NCI-H2081 (cell line): ENCODE data around the gene PRIMA1.

Experiments
- DNase-seq, 2 experiments: peaks; one replicate each; lab custom pipeline; 2025; lab: John Stamatoyannopoulos, UW

Gene PRIMA1

GRCh38 chr14:93794756-93795155 is 6.5 kb upstream of the PRIMA1 start:
- DNase-seq, result no peak

DNA sequence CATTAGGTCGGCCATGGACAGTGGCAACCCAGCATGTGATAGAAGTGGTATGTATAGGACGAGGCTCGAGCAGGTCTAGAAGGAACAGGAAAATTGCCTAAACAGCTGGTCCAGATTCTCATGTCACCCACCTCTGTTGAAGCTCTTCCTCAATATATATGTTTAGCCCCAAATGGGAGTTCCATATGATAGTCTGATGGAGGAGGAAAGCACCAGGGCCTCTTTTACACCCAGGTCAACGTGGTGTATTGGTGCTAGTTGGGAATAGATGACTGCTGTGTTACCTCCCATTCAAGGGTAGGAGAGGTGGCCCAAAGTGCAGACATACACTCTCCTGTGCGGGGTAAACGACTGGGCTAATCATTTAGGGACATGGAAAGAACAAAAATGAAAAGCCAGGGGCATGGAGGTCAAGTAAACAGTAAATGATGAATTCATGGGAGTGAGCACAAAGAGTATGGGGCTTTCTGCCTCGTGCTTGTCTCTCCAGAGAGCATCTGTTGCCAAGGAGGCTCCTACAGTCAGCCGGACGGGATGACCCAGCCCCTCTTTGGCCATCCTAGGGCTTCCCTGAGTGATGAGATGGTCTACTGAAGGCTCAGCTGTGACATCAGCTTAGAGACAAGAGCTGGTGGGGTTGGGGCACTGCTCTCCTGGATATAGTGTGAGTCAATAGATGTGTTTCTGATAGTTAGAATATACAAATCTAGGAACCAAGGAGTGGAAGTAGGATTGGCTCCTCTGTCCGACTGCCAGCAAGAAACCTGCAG is 5.5 kb upstream of the PRIMA1 start:
- DNase-seq, result no peak

DNA sequence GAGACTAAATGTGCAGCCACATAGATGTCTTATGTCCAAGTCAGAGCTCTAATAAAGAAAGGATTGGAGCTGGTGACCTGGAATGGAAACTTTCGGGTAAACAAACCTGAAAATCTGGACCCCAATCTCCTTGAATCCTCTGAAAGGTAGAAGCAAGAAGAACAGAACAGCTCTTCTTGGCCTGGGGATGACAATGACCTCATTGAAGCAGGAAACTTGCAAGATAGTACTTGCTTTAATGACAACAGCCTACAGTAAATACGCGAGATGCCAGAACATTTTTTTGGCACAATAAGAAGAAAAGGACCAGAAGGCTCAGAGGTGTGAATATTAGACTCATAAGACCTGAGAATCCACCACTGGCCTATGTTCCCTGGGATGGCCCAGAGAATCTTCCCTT is 4.1 kb upstream of the PRIMA1 start:
- DNase-seq, result no peak

GRCh38 chr14:93790966-93791365 is 2.7 kb upstream of the PRIMA1 start:
- no peak for DNase-seq

GRCh38 chr14:93789228-93790130 is 1.2 kb upstream of the PRIMA1 start:
- no peak for DNase-seq

DNA sequence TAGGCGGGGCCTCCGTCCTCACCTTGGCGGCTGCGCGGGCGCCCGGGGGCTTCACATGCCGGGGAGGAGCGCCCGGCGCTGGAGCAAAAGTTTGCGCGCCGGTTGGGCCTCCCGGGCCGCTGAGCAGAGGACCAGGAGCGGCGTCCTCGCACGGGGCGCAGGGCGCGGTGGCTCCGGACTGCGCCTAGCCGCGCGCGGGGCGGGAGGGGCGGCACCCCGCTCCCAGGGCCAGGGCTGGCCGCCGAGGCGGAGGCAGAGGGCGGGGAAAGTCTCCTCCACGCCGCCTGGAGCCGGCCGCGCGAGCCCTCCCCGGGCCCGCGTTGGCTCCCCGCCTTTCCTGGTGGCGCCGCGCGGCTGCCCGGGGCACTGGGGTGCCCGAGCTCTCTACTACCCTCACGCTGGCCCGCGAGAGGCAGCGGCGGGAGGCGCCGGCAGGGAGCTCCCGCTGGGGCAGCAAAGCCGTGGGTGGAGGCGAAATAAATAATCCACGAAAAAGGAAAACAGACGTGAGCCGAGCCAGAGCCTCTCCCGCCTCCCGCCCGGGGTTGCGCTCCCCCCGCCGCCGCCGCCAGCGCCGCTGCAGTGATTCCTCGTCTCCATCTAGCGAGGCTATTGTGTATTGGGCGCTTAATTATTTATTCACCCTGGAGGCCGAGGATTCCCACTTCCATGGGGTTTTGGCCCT is 400 bp upstream of the PRIMA1 start:
- DNase-seq, result peak; percentile 37 to 59

GRCh38 chr14:93787465-93788292 is 606 bp downstream of the PRIMA1 start:
- DNase-seq, result no peak

DNA sequence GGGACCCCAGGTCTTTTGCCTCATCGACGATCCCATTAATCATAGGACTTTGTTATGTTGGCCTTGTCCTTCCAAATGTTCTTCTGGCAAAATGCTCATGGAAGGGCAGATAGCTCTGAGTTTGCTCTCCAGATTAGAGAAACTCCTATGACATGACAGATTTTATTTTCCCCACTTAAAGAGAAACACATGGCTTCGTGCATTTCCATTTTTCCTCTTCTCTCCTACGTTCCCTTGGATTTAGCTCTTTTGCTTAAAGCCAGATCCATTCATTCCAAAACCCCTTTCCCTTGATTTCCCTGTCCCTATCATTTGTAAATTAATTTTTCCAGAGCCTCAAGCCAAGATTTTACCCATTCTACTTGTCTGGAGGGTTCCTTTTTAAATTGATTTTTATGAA is 2.9 kb downstream of the PRIMA1 start:
- no peak for DNase-seq

- no peak for DNase-seq
These were observed 3.4 kb downstream of the PRIMA1 start for GRCh38 chr14:93784878-93785277.

- no peak for DNase-seq
These were observed 7.4 kb downstream of the PRIMA1 start for GRCh38 chr14:93780813-93781400.

DNA sequence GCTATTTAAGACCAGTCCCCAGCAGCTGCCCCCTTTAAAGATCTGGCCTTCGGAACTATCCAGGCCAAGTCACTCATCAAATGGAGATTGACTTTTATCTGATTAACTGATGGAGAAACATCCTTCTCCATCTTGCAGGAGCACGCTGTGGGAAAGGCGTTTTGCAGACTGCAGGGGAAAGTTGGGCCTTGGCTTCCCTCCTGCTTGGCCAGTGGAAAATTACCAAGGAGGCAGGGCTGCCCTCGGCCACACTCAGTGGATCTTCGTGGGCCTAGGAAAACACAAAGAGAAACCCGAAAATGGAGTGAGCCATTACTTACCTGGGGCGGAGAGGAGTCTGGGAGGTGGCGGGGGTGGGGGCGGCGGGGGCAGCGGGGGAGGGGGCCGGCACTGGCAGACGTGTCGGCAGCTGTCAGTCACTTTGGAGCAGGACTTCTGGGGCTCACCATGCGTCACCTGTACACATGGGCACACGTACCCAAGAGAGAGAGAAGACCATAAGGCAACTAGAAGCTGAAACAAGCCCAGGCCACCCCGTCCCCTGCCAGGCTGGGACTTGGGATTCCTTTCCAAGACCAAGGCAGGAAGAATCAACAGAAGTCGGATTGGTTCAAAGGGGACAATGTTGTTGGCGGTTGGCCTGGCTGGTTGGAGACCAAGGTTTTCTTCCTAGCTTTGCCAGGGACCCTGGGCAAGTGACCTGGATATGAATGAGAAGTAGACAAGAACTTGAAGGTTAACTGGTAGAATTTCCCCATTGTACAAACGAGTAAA is 9.2 kb downstream of the PRIMA1 start:
- DNase-seq, result no peak

GRCh38 chr14:93778453-93778852 is 9.8 kb downstream of the PRIMA1 start:
- DNase-seq, result no peak

DNA sequence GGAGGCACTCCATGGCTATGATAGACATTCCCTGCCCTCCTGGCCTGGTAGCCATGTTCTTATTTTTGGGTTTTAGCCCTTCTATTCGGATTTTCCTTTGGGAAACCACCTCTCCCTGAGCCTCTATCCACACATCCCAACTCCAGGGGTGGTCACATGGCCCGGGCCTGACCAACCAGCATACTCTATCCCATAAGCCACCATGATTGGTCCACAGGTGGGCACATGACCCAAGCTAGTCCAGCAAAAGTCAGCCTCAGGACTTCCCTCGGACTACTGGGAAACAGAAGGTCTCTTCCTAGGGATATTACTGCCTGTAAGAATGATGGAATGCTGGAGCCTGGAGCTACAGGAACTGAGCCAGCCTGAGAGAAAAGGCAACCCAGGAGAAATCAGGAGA is 12.5 kb downstream of the PRIMA1 start:
- no peak for DNase-seq

- no peak for DNase-seq
These were observed 13.1 kb downstream of the PRIMA1 start for GRCh38 chr14:93775158-93775557.

GRCh38 chr14:93772263-93772662 is 16.0 kb downstream of the PRIMA1 start:
- DNase-seq, result no peak

GRCh38 chr14:93765970-93766369 is 22.3 kb downstream of the PRIMA1 start:
- DNase-seq, result no peak

GRCh38 chr14:93765155-93765554 is 23.1 kb downstream of the PRIMA1 start:
- peak in 1 of 2 experiments; percentile 24 for DNase-seq

DNA sequence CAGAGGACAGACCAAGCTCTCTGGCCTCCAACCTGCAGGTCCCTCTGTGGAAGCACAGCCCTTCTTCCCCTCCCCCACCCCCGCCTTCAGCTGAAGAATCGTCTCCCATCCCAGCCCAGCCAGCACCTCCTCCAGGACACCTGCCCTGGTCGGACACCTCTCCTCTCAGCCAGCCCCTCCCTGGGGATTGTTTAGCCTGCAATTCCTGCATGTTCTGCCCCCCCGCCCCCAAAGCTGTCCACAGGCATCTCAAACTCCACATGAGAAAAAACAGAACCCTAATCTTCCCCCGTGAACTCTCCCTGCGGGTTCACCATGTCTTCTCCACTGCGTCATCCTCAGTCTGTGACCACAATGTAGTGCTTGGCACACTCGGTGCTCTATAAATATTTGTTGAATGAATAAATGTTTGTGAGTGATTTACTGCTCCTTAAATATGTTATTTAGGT is 24.1 kb downstream of the PRIMA1 start:
- DNase-seq, result no peak

DNA sequence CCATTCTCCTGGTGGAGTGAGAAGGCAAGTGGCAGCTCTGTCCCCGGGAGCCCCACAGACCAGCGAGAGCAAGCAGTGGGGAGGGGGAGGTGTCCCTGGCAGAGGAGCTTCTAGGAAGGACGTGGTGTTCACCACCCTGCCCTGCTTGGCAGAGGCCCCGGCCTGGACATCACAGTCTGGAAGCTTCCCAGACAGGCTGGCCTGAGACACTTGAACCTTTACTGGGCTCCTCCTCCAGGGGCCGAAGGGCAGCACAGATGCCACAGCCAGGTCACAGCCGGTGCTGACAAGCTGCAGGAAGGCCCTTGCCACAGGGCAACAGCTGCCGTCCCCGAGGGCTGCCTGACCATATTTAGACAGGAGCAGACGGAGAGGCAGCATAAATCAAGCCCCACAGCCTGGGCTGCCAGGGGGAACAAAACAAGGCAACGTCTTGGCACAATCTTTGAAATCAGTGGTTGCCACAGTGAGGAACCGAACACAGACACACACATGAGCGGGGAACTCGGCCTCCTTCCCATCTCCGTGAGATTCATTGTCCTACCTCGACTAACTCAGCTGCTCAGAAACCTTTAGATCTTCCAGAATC is 28.5 kb downstream of the PRIMA1 start:
- DNase-seq, result no peak

GRCh38 chr14:93757206-93757605 is 31.1 kb downstream of the PRIMA1 start:
- no peak for DNase-seq
